Stimulated activated CD4-positive, alpha-beta T cell treated with anti-CD3 and anti-CD28 coated beads, TNF-alpha, amount 100 ng/mL, for 1 hour (primary cell): ENCODE measurements around the gene PSMB5.

Experiments used
- DNase-seq, 3 donors: peaks; one replicate each; pipeline ENCODE4 v3.0.0-alpha.2; 2020; ENCODE audit warnings: low read depth in 3 of 3, low spot score in 1 of 3

PSMB5 gene

GRCh38 chr14:23044840-23045239, 10.1 kb upstream of the PSMB5 start:
- DNase-seq = no peak

- no peak for DNase-seq
Observed at GRCh38 chr14:23043754-23044153, 9.1 kb upstream of the PSMB5 start.

- DNase-seq = no peak
Observed at GRCh38 chr14:23043145-23043544, 8.4 kb upstream of the PSMB5 start.

- DNase-seq = no peak
Observed at GRCh38 chr14:23042162-23042965, 7.7 kb upstream of the PSMB5 start, which contains the start of gene PSMB11. PSMB11 (plus strand) TSS chr14:23042212; CDS start chr14:23042226, 14 bp downstream.

GRCh38 chr14:23041729-23042128, 7.0 kb upstream of the PSMB5 start:
- no peak for DNase-seq

- no peak for DNase-seq
Observed at GRCh38 chr14:23040100-23040499, 5.4 kb upstream of the PSMB5 start.

- DNase-seq = no peak
Observed at GRCh38 chr14:23035303-23036144, 824 bp upstream of the PSMB5 start.

- DNase-seq = no peak
Observed at GRCh38 chr14:23033801-23034497, 751 bp downstream of the PSMB5 start.

GRCh38 chr14:23033251-23033727, 1.4 kb downstream of the PSMB5 start:
- DNase-seq = no peak

- DNase-seq = no peak
Observed at GRCh38 chr14:23030936-23031335, 3.8 kb downstream of the PSMB5 start.

- DNase-seq = no peak
Observed at GRCh38 chr14:23028799-23029198, 5.9 kb downstream of the PSMB5 start.

- no peak for DNase-seq
Observed at GRCh38 chr14:23025151-23025814, 9.4 kb downstream of the PSMB5 start.

GRCh38 chr14:23024612-23025075, 10.1 kb downstream of the PSMB5 start:
- no peak for DNase-seq

GRCh38 chr14:23023795-23024152, 10.9 kb downstream of the PSMB5 start:
- DNase-seq = no peak

GRCh38 chr14:23023022-23023794, 11.5 kb downstream of the PSMB5 start:
- DNase-seq = no peak

- no peak for DNase-seq
Observed at GRCh38 chr14:23021889-23022442, 12.7 kb downstream of the PSMB5 start.

GRCh38 chr14:23021434-23021833, 13.3 kb downstream of the PSMB5 start:
- no peak for DNase-seq

- DNase-seq = no peak
Observed at GRCh38 chr14:23020143-23021128, 14.3 kb downstream of the PSMB5 start.

- DNase-seq = no peak
Observed at GRCh38 chr14:23018107-23018506, 16.6 kb downstream of the PSMB5 start.
